CD14-positive monocyte (primary cell): ENCODE data around the gene PRDX5. TPM values are rescaled to one million over a fixed set of nuclear protein-coding genes. Genes with fewer than 3 reads are reported as not detected.

ENCODE experiments used
- DNase-seq, 3 donors: peaks; one replicate each; pipeline ENCODE4 v3.0.0-alpha.2; 2011 to 2022
- H2AFZ ChIP-seq: 2 replicates; pipeline ENCODE4 v1.6.0; 2012; ENCODE audit warnings: mild to moderate bottlenecking, low read depth, low read length, inconsistent platforms; ENCODE audit not compliant: insufficient read depth, poor library complexity, severe bottlenecking
- H3K27ac ChIP-seq, 2 donors: 1 replicate in 1 of 2; 2 replicates in 1 of 2; pipeline ENCODE4 v1.5.1; 2012 to 2013; ENCODE audit warnings: low read length in 2 of 2, control low read depth in 1 of 2, inconsistent platforms in 1 of 2, low read depth in 1 of 2, mild to moderate bottlenecking in 1 of 2
- H3K27me3 ChIP-seq, 2 donors: one replicate each; pipeline versions ENCODE4 v1.6.0 to v1.6.1; 2011 to 2013; ENCODE audit warnings: low read length in 2 of 2; ENCODE audit not compliant: control insufficient read depth in 2 of 2, insufficient read depth in 2 of 2
- H3K36me3 ChIP-seq, 2 donors: replicated peaks in 1 of 2; 1 replicate in 1 of 2; 2 replicates in 1 of 2; pipeline versions ENCODE4 v1.5.1 to v1.6.1; 2012 to 2013; ENCODE audit warnings: low read length in 2 of 2, control low read depth in 1 of 2, inconsistent platforms in 1 of 2, mild to moderate bottlenecking in 1 of 2; ENCODE audit not compliant: insufficient read depth in 2 of 2, control insufficient read depth in 1 of 2
- H3K4me1 ChIP-seq, 2 donors: 1 replicate in 1 of 2; 2 replicates in 1 of 2; pipeline versions ENCODE4 v1.5.1 to v1.6.1; 2012 to 2013; ENCODE audit warnings: low read length in 2 of 2, control low read depth in 1 of 2, inconsistent platforms in 1 of 2, mild to moderate bottlenecking in 1 of 2, moderate library complexity in 1 of 2; ENCODE audit not compliant: insufficient read depth in 2 of 2, control insufficient read depth in 1 of 2
- H3K4me2 ChIP-seq: replicated peaks from 2 replicates; pipeline ENCODE3; 2012; ENCODE audit warnings: low read length, moderate library complexity, mild to moderate bottlenecking; ENCODE audit not compliant: poor library complexity, severe bottlenecking; ENCODE audit errors: extremely low read depth
- H3K4me3 ChIP-seq, 3 experiments: fragments of 200-600 bp in 1 of 3; sonication (generic) in 1 of 3; replicated peaks in 1 of 3; 1 replicate in 2 of 3; 2 replicates in 1 of 3; pipeline ENCODE4 v1.5.1; 2011 to 2013; ENCODE audit warnings: low read length in 3 of 3, mild to moderate bottlenecking in 3 of 3, control low read depth in 2 of 3, low read depth in 2 of 3, inconsistent platforms in 1 of 3, moderate library complexity in 1 of 3
- H3K79me2 ChIP-seq: 2 replicates; pipeline ENCODE4 v1.6.0; 2012; ENCODE audit warnings: mild to moderate bottlenecking, control low read depth, inconsistent platforms, low read length, moderate library complexity; ENCODE audit not compliant: insufficient read depth
- H3K9ac ChIP-seq: 2 replicates; pipeline ENCODE4 v1.6.0; 2017; ENCODE audit warnings: low read length, mild to moderate bottlenecking; ENCODE audit not compliant: insufficient read depth, poor library complexity, severe bottlenecking
- H3K9me3 ChIP-seq, 2 donors: replicated peaks in 1 of 2; 1 replicate in 1 of 2; 2 replicates in 1 of 2; pipeline versions ENCODE4 v1.5.1 to v1.6.1; 2012 to 2013; ENCODE audit warnings: low read length in 2 of 2, control low read depth in 1 of 2; ENCODE audit not compliant: control insufficient read depth in 1 of 2, insufficient read depth in 1 of 2
- H4K20me1 ChIP-seq: 2 replicates; pipeline ENCODE4 v1.6.0; 2012; ENCODE audit warnings: mild to moderate bottlenecking, low read length, control low read depth, moderate library complexity; ENCODE audit not compliant: insufficient read depth
- H3K27ac Mint-ChIP-seq, 7 donors: one replicate each; pipeline ENCODE4 v1.8.0; 2020; ENCODE audit warnings: mild to moderate bottlenecking in 7 of 7, mixed read lengths in 7 of 7, moderate library complexity in 6 of 7, inconsistent platforms in 2 of 7
- H3K27me3 Mint-ChIP-seq, 3 donors: one replicate each; pipeline ENCODE4 v1.8.0; 2021 to 2022; ENCODE audit warnings: low read depth in 3 of 3, mild to moderate bottlenecking in 3 of 3, mixed read lengths in 3 of 3, moderate library complexity in 3 of 3, inconsistent platforms in 1 of 3
- H3K36me3 Mint-ChIP-seq, 2 donors: one replicate each; pipeline ENCODE4 v1.8.0; 2020; ENCODE audit warnings: mixed read lengths in 2 of 2, inconsistent platforms in 1 of 2, mild to moderate bottlenecking in 1 of 2
- H3K4me1 Mint-ChIP-seq: one replicate; pipeline ENCODE4 v1.8.0; 2020; ENCODE audit warnings: mild to moderate bottlenecking, mixed read lengths
- H3K4me3 Mint-ChIP-seq, 2 donors: one replicate each; pipeline ENCODE4 v1.8.0; 2020; ENCODE audit warnings: mild to moderate bottlenecking in 2 of 2, mixed read lengths in 2 of 2, moderate library complexity in 1 of 2
- H3K9me3 Mint-ChIP-seq, 7 donors: one replicate each; pipeline ENCODE4 v1.8.0; 2020 to 2022; ENCODE audit warnings: mixed read lengths in 7 of 7, mild to moderate bottlenecking in 6 of 7, moderate library complexity in 6 of 7, inconsistent platforms in 2 of 7
- CTCF ChIP-seq: fragments of 200-600 bp; IDR thresholded peaks from one replicate; pipeline ENCODE4 v1.8.0; 2022; ENCODE audit warnings: antibody characterized with exemption, mild to moderate bottlenecking
- WGBS: methylation state at CpG from one replicate; pipeline ENCODE4 v1.1.5; 2013; ENCODE audit warnings: missing lambda C conversion rate; ENCODE audit not compliant: insufficient coverage; 5-methylcytosine and 5-hydroxymethylcytosine counted together
- intact Hi-C, 2 donors: fragments of 100-400 bp; cut with micrococcal nuclease; formaldehyde crosslinking; loops; one replicate each; pipeline versions ENCODE4 v1.15.0 to v1.15.1; 2023
- polyA plus RNA-seq, 3 donors: library from polyadenylated mRNA; depleted of rRNA in 1 of 3; unstranded in 2 of 3; stranded (reverse) in 1 of 3; fragments of 300-500 nt in 2 of 3; fragments of >200 nt in 1 of 3; fragmentation: Illumina TruSeq in 2 of 3; gene quantifications; 1 replicate in 2 of 3; 2 replicates in 1 of 3; pipeline ENCODE4 v1.2.3, GENCODE V29; 2012 to 2021

PRDX5 gene
- polyA plus RNA-seq, 3 donors: 136 to 318 (median 286) TPM

GRCh38 chr11:64269540-64270220 is 48.2 kb upstream of the PRDX5 start:
- H3K4me3 ChIP-seq: peak overlapping the region; percentile 61 to 95 (median 67)
- peak; percentile 17 for TF ChIP-seq CTCF
- peaks cover 19% of the 10 kb centered on the region in 2 donors for H3K36me3 ChIP-seq
- no peaks in the 10 kb centered on the region for H3K9me3 ChIP-seq
- peak; percentile 98 to 100 (median 99) for DNase-seq
- no peaks in the 10 kb centered on the region for H4K20me1 ChIP-seq
- H3K4me1 ChIP-seq: peaks cover 29 to 34% of the 10 kb centered on the region in 2 donors
- intact Hi-C loops: loop anchor here (1.0 to 5.0 kb wide), 5 partner anchors 15 to 35 kb away; partner anchors contain the start of genes BAD (in 2 of the 2), CATSPERZ (in 1 of the 2) and GPR137 (in 1 of the 2)
- Mint-ChIP-seq H3K27me3 (no peaks in the 10 kb centered on the region), H3K27ac (peak overlapping the region; percentile 96 to 99 (median 98)), H3K9me3 (no peaks in the 10 kb centered on the region), H3K36me3 (peaks cover 14 to 27% of the 10 kb centered on the region in 2 donors), H3K4me1 (peaks cover 29% of the 10 kb centered on the region), H3K4me3 (peak overlapping the region; percentile 94 to 98)
- H3K27ac ChIP-seq: peak overlapping the region; percentile 84 to 97
- no peaks in the 10 kb centered on the region for H3K27me3 ChIP-seq
- peak overlapping the region; percentile 89 for H3K4me2 ChIP-seq
- peak overlapping the region; percentile 85 for H2AFZ ChIP-seq
- WGBS: under 1% methylated on average over 58 of the region's 58 CpGs
- H3K79me2 ChIP-seq: peaks cover 8% of the 10 kb centered on the region
- peak overlapping the region; percentile 94 for H3K9ac ChIP-seq

GRCh38 chr11:64275031-64275800 is 42.7 kb upstream of the PRDX5 start:
- Histone ChIP-seq H3K4me1 (peaks cover 8 to 10% of the 10 kb centered on the region in 2 donors), H2AFZ (no peak overlapping the region), H3K36me3 (peaks cover 4 to 25% of the 10 kb centered on the region in 2 donors), H3K79me2 (peaks cover 8% of the 10 kb centered on the region), H3K9ac (no peak overlapping the region), H3K27ac (no peak overlapping the region), H3K4me3 (no peak overlapping the region), H3K9me3 (no peaks in the 10 kb centered on the region), H3K4me2 (no peak overlapping the region), H4K20me1 (no peaks in the 10 kb centered on the region), H3K27me3 (no peaks in the 10 kb centered on the region)
- TF ChIP-seq CTCF: no peak
- WGBS: 97% methylated on average over 13 of the region's 15 CpGs
- no peak for DNase-seq
- H3K9me3 Mint-ChIP-seq: no peaks in the 10 kb centered on the region
- H3K27me3 Mint-ChIP-seq: peaks cover 0 to 1% (median 0%) of the 10 kb centered on the region in 3 donors
- intact Hi-C loops: no loop called here
- H3K36me3 Mint-ChIP-seq: peaks cover 16 to 33% of the 10 kb centered on the region in 2 donors
- H3K4me1 Mint-ChIP-seq: peaks cover 8% of the 10 kb centered on the region
- H3K27ac Mint-ChIP-seq: peak overlapping the region in 1 of 7 donors; percentile 26
- H3K4me3 Mint-ChIP-seq: no peak overlapping the region
